Stimulated activated CD4-positive, alpha-beta T cell treated with anti-CD3 and anti-CD28 coated beads, Interleukin-15, amount 100 ng/mL, for 24 hours (primary cell): ENCODE results near the gene DIAPH3.

Experiments
- DNase-seq: peaks from one replicate; pipeline ENCODE4 v3.0.0-alpha.2; 2020

Gene DIAPH3

DNA sequence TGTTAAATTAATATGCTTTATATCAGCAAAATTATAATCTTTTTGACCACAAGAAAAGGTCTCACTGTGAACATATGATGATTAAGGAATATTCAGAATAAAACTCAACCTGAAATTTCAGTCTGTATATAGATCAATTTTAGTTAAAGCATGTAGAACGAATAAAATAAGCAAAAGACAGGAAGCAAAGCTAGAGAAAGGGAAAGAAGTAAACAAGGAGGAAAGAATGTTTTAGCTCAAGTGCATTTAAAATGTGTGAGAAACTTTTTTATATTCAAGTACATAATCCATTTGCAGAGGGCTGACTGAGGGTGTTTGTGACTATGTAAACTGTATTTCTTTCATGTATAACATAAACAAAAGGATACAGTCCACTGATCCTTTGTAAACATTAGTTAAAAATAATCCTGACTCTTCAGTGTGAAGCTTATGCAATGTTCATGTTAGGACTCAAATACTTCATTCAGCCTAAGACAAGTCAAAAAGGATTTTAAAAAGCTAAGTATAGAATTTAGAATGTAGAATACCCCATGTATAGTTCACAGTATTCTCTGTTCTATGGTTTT, 472.1 kb downstream of the DIAPH3 start:
- no peak for DNase-seq

DNA sequence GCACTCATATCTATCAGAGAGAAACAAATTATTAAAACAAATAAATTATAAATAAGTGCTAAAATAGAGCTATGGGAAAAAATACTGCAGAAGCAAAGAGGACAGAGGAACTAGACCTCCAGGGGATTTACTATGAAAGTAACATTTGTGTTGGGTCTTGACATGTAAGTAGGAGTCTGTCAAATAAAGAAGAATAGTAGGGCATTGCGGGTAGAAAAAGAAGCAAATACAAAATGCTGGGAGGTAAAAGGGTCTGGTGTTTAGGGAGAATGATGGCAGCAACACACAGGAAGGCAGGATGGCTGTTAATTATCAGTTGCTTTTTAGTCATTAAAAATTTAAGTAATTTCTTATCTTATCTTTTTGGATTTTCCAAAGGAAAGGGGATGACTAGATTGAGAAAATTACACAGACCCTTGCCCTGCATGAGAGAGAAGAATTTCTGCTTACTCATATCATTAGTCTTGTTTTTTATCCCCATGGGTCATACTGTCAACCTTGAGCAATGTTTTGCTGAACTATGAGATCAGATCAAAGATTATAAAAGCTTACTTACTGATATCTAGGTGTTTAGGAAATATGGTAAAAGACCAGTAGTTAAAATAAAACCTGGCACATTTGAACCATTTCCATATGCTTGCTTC, 472.7 kb downstream of the DIAPH3 start:
- DNase-seq = no peak

DNA sequence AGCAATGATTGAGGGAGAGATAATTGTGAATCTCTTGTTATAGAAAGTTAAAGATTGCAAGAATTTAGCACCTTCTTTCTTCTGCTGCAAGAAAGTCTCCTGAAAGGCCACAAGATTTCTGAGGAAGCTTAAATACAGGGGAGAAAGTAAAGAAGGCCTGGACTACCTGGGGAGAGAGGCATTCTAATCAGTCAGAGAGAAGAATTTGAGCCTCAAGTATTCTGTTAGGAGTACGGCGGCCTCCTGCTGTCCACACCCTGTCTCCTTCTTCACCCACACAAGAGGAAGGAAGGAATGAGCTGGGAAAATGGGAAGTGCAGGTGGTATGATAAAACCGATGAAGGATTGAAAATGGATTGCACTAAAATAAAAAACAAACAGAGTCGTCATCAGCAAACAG, 474.7 kb downstream of the DIAPH3 start:
- DNase-seq = no peak

DNA sequence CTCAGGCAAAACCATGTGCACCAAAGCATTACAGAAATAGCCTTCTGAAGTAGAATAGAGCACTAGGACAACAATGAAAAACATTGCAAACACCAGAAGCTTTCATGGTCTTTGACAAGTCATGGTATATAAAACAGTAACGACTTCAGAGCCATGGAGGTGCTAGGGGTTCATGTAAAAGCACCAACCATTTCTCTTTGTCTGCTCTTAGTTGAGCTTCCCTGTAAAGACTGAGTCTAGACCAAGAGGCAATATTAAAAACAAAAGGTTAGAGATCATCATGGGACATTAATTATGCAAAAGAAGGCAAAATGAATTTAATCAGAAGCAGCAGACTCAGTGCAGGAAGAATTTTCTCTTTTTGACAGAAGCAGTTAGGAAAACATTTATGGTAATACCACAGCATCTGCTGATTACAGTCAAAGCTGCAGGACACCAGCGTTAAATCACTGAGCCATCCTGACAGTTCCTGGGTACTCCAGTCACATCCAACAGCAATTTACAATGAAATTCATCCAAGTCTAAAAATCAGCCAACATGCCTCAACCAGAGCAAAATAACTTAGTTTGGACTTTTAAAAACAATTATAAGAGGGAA, 476.8 kb downstream of the DIAPH3 start:
- DNase-seq = no peak

DNA sequence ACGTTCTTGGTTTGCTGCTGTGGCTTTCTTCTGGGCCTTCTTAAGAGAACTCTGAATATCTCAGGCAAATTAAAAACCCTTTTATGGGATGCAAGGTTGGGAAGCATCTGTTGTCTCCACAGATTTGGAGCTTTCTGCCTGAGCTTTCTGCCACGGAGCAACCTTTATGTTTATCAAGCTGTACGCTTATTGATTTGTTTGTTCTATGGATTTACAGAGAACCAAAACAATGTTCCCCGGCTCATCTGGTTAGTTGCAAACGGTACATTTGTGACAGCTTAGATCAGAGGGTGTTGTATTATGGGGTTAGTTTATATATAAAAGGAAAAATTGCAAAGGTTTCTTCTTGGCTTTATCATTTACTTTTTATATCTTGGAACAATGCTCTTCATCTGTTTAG, 479.6 kb downstream of the DIAPH3 start:
- DNase-seq = no peak

DNA sequence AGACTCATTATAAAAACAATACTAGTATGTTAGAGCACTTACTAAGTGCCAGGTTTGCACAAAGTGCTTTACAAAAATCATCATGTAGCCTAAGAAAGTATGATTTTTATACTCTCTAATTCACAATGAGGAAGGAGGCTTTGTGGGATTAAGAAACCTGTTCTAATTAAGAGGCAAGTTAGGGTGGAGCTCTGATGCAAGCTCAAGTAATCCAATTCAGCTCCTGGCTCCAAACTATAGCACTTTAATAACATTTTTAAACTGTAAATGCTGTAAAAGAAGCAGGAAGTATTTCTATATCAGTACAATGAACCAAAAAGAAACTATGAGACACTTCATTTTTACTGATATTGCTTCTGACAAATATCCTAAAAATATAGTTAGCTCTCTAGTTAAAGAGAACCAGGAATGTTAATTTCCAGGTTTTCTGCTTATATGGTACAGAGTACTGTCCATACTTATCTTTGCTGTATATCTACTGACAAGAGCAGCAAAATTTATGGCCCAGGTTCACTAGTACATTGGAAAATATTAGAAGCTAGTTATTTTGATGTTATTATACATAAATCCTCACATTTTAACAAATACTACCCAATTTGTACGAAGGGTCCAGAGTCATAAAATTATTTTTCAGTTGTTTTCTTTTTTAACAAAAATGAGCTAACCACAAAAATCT, 482.0 kb downstream of the DIAPH3 start:
- DNase-seq = no peak

DNA sequence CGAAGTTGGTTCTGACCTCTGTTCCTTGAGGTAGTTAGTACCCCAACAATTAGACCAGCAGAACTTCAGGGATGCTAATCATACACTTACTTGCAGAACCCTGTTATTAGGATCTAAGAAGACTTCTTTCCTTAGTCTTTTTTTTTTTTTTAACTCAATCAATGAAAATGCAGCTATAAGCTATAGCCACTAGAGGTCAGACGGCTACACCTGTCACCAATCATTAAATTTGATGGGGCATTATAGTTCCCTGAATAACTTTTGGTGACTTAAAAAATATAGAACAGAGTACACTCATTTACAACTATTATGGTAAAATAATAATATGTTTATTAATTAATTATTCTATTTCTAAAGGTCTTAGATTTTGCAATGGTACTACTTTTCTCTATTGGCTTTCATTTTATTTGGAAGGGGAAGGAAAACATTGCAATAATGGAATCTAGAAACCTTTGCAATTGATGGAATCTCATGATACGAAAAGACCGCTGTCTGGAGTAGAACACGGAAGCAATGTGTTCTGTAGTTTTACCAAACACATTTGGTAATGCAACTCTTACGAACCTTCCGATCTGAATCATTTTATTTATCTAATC, 483.2 kb downstream of the DIAPH3 start:
- DNase-seq = no peak

DNA sequence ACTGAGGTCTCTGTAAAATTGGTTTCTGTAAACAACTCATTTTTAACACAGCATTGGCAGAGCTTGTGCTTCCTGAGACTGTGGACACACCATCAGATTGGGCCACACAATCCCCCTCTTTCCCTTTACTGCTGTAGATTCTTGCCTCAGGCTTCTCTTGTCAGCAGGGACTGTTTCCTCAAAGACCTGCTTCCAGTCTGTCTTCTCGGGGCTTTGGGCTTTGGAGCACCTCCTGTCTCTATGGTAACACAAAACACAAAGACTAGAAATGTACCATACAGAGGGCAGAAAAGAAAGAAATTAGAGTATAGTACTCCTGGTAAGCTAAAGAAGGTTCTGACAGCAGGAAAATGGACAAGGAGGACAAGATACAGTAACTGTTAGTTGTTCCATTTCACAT, 484.5 kb downstream of the DIAPH3 start:
- no peak for DNase-seq

DNA sequence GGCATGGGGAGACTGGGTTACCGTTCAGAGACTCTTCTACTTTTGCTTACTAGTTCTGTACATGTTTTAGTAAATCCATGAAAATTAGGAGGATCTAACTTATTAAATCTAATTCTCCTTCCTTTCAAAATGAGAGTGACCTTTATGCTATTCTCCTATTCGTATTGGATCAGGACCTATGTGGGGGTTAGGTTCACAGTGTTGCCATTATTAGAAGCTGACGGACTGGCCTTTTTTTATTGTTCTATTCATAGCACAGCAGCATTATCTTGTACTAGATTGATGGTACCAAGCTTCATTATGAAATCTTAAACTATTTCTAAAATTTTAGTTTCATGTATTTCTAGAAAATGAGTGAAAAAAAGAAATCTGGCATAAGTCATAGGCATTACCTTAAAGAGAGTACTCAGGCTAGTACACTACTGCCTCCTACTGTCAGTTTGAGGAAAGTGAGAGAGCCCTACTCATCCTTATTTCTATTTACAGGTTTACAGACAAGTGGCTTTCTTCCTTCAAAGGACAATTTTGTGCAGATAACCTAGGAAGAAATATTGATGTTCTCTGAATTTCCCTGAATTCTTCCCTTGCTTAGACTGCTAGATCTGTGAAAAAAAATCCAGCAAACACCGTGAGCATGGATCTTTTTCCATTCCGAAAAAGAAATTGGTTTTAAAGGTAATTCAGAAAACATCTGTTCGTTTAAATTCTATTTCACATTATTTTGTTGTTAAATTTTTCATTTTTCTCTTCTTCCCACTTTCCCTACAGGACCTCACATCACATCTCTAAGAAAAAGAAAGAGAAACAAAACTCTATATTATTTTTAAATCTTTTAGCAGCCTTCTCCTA, 485.5 kb downstream of the DIAPH3 start:
- DNase-seq = no peak

DNA sequence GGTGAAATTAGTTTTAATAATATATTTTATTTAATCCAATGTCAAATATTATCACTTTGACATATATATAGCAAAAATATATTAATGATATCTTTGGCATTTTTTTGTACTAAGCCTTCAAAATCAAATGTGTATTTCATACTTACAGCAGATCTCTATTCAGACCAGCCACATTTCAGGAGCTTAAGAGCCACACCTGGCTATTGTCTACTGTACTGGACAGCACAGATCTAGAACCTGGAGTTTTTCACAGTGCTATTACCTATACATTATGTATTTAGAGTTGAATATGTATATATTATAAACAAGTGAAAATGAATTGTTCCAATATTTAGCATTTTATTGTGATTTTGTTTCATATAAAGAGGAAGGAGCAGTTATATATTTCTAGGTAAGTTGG, 486.3 kb downstream of the DIAPH3 start:
- no peak for DNase-seq

DNA sequence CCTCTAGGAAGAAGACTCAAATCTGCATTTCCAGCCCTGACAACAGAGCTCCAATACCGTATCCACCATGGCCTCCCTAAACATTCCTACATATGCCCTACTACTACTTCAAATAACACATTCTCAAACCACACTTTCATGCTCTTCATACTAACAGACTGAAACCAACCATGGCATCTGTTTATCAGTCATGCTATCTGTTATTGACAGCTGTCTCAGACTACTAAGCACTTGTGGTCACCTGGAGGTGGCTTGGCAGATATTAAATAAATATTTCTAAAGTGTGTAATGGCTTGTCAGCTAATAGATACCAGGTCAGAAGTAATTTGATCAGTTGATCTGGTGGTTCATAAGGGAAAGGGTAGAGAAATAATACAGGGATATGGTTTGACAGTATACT, 489.1 kb downstream of the DIAPH3 start:
- DNase-seq = no peak

DNA sequence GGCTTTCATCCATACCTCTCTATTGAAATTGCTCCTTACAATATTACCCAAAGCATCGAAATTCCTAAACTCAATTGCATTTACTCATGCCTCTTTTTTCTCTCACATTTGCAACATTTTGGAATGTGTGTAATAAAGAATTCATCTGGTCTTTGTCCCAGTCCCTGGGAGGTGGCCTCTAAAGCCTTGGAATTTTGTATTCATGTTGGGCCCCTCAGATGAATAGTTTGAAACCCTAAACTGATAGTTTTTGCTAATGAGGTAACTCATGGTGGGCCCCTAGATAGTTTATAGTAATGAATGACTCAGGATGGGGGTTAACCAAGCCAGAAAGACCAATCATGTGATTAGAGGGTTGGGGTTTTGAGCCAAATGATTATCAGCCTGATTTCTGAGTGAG, 490.4 kb downstream of the DIAPH3 start:
- no peak for DNase-seq

DNA sequence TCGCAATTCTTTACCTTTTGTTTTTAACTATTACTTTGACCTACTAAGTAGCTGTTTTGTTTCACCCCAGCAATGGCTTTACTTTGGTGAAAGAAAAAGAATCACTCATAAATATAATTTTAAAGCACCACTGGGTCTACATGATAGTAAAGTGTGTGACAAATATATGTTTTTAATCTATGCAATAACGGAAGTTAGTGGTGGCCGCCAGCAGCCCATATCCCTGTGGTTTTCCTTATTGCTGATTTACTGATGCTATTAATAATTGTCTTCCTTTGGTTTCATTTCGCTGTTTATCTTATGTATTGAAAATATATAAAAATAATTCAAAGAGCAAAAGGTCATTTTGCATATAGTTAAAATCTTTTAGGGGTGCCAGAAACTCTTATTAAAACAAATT, 491.3 kb downstream of the DIAPH3 start:
- DNase-seq = no peak

DNA sequence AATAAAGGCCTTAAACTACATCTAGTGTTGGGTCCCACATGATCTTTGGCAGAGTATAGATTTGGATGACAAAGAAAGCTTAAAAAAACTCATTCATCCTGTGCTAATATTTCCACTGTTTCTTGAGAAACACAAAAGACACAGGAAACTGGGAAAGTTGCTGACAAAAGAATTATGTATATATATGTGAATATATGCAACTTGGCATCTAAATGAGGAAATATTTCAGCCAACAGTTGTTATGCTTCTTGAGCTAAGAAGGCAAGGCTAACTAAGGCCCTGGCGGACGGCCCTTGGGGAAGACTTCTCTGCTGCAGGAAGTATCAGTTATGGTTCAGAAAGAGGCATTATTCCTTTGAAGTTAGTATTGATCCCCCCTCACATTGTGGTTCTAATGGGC, 491.8 kb downstream of the DIAPH3 start:
- DNase-seq = no peak

DNA sequence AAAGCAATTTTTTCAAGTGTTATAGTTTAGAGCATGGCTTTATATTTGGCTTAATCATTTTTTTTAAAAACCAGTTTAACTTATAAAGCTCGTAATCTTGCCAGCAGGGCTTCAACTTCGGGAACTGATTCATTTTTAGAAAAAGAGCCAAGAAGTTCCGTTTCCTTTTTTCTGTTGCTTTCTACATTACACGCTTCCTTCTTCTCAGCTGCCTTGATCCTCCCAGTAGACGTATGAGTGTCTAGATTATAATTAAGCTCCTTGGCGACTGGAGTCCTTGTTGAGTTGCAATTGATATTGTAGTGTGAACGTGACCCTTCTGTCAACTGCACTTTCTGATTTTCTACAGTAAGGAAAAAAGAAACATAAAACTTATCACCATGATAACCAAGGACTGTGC, 497.2 kb downstream of the DIAPH3 start:
- DNase-seq = no peak

DNA sequence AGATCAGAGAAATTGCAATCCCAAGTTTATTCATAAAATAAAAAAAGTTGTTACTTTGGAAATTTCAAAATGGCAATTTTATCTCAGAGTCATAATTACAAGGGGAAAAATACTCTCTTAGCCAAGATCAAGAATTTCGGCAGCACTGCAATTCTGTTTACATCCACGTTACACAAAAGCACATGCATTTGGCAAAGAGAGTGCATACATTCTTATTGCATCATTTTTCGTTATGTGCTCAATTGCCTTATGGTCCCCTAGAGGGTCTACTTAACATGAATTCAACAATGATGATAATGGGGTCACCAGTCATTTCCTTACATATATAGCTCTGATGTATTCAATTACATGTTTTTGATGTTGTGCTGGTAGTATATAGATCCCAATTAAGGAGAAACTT, 498.0 kb downstream of the DIAPH3 start:
- no peak for DNase-seq

DNA sequence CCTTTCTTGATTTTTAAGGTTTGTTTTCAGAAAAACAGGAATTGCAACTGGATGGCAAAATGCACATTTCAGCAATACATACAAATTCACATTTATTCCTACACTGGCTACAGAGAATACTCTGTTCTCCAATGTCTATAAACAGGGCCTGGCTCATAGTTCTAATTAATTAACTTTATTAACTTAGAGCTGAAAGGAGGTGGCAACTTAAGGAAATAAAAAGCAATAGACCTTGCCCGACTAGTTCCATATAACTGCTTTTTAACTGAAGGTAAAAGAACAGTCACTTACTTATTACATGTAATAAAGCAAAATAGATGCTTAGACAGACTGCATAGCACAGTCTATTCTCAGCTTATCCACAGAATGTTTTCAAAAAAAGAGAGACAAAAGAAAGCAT, 498.5 kb downstream of the DIAPH3 start:
- no peak for DNase-seq

DNA sequence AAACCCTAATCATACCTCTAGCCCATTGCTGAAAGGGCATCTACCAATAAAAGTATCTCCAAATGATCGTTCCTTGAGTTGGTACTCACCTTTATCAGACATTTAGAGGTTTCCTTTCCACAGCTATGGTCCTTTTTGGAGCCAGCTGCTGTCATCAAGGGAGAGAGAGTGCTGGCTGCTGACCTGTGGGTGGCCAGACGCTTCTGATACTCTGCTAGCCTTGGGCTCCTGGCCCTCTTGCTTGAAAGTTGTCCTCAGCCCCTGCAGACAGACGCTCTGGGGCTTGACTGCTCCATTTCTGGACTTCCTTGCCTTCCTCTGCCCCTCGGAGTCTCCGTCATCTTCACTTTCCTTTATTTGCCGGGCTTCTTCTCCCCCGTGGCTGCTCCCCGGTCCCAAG, 499.1 kb downstream of the DIAPH3 start:
- DNase-seq = no peak

DNA sequence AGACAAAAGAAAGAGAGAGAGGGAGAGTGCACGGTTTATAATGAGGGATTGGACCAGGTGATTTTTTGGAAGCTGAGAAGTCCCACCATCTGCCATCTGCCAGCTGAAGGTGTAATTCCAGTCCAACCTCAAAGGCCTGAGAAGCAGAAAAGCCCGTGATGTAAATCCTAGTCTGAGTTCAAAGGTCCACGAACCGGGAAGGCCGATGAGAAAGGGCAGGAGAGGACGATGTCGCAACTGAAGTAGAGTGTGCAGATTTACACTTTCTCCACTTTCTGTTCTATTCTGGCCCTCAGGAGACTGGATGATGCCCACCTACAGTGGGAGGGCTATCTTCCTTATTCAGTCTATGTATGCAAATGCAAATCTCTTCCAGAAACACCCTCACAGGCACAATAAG, 500.0 kb downstream of the DIAPH3 start:
- no peak for DNase-seq

DNA sequence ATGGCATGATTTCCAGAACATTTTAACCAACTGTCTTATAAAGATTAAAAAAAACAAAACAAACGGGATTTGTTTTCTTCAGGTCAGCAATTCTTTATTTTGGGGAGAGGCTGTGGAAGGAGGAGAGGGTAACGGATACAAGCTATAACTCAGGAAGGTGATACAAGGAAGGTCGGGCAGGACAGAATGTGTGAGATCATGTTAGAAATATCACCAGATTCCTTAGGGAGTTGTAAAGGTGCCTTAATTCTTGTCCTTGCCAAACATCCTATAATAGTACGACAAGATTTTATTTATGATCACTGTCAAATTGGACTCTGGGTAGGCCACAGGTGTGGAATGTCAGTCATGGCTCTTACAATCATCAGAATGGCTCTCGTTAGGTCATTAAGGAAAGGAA, 503.1 kb downstream of the DIAPH3 start:
- DNase-seq = no peak

DNA sequence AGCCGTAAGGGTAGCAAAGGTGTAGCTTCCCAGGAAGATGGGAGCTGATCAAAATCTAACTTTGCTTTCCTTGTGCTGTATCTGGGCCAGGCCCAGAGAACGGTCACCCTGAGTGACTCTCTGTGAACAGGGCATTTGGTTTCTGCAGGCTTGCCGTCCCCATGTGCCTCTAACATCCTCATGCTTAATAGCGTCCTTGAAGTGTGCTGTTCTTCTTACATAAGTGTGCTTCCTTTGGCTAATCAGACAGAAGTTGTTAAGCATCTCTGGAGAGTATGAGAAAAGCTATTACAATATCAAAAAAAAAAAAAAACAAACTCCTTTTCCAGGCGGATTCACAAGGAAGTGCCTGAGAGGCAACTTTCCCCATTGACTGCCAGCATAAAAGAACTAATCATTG, 503.7 kb downstream of the DIAPH3 start:
- DNase-seq = no peak

DNA sequence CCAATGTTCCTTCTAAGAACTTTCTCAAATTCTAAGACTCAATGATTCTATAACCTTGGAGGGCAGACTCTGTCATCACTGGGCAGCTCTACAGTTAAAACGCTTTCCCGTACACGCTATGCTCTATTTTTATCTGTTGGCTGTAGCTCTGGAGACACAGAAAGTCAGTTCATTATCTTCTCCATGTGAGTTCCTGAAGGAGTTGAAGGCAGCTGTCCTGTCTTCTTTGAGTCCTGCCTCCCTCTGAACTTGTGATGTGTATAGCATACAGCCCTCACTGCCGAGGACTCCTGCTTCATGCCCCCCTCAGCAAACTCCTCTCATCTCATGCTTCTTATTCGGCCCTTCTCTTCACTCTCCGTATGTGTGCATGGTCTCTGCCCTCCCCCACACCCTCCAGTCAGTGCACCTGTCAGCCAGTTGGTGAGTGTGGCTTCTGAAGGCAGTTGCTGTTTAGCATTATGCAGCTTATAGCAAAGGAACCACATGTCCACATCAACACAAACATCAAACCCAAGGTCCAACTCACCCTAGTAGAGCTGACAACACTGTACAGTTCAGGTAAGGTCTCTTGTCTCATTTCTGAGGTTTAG, 504.9 kb downstream of the DIAPH3 start:
- DNase-seq = no peak
